Measurements from ENCODE around the gene TLK1.
"Not testable (repeated sequence)": the region's sequence is repeated elsewhere in the genome, so short reads cannot be mapped to it uniquely, and the experiment has no call there.

DNA sequence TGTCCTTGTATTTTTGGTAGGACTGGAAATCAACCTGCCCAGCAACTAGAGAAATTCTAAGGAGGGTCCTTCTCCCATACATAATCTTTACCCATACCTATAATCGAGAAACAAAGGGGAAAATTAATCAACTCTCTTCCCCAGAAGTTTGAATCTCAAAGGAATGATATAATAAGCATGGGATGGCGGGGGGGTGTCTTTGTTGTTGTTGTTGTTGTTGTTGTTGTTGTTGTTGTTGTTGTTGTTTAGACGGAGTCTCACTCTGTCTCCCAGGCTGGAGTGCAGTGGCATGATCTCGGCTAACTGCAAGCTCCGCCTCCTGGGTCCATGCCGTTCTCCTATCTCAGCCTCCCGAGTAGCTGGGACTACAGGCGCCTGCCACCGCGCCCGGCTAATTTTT lies 69.2 kb downstream of the TLK1 start:
- not testable (repeated sequence) for TF ChIP-seq FOXJ3 (CRISPR knock-in tag; IDR thresholded peaks at IDR 0.05); MEF2A (IDR thresholded peaks at IDR 0.05; ENCODE audit: borderline replicate concordance, low read depth); RAD21 (IDR thresholded peaks at IDR 0.05; ENCODE audit: low read length); CHD2 (IDR thresholded peaks at IDR 0.05; ENCODE audit: low read length, partially characterized antibody)
